HEK293 (cell line): ENCODE measurements around the gene NNMT.

Experiments
- CTCF ChIA-PET: fragments of 350-600 bp; formaldehyde crosslinking; extraction: SDS; loops from one replicate; lab custom pipeline; 2021; ENCODE audit warnings: antibody characterized with exemption; lab: Yijun Ruan, JAX
- POLR2A ChIA-PET: fragments of 300-600 bp; formaldehyde crosslinking; extraction: SDS; loops from one replicate; lab custom pipeline; 2020; ENCODE audit warnings: antibody characterized with exemption, inconsistent platforms; lab: Yijun Ruan, JAX
- H3K27ac ChIP-seq: fragments of 200-500 bp; sonication (Bioruptor generic); 2 replicates; pipeline ENCODE4 v1.5.1; 2014; ENCODE audit warnings: low read depth, low read length, control low read depth, inconsistent platforms; ENCODE audit errors: extremely low read depth
- H3K36me3 ChIP-seq, 2 experiments: fragments of 200-500 bp in 1 of 2; sonication (Bioruptor generic) in 1 of 2; 1 replicate in 1 of 2; 2 replicates in 1 of 2; pipeline ENCODE4 v1.5.1; 2014 to 2017; ENCODE audit warnings: inconsistent platforms in 2 of 2, low read length in 2 of 2; ENCODE audit not compliant: control insufficient read depth in 2 of 2, insufficient read depth in 1 of 2
- H3K4me1 ChIP-seq: fragments of 200-500 bp; sonication (Bioruptor generic); 2 replicates; pipeline ENCODE4 v1.5.1; 2014; ENCODE audit warnings: mild to moderate bottlenecking, low read length, inconsistent platforms; ENCODE audit not compliant: control insufficient read depth, insufficient read depth
- H3K4me3 ChIP-seq: 2 replicates; pipeline ENCODE4 v1.5.1; 2011; ENCODE audit warnings: low read depth, mild to moderate bottlenecking, control low read depth, low read length, moderate library complexity
- H3K9me3 ChIP-seq: fragments of 200-500 bp; sonication (Bioruptor generic); 2 replicates; pipeline ENCODE4 v1.5.1; 2014; ENCODE audit warnings: low read depth, low read length, inconsistent platforms; ENCODE audit not compliant: control insufficient read depth, insufficient read depth
- CTCF ChIP-seq: fragments of 450-650 bp; formaldehyde crosslinking; IDR thresholded peaks from 2 replicates; pipeline ENCODE4 v1.5.1; 2016; ENCODE audit warnings: missing biosample characterization, missing genetic modification characterization
- HIC1 ChIP-seq: fragments of 450-650 bp; formaldehyde crosslinking; IDR thresholded peaks from 2 replicates; pipeline ENCODE4 v1.5.1; 2016; ENCODE audit warnings: missing biosample characterization, missing genetic modification characterization
- PRDM4 ChIP-seq: fragments of 450-650 bp; formaldehyde crosslinking; IDR thresholded peaks from 2 replicates; pipeline ENCODE4 v1.5.1; 2017; ENCODE audit warnings: missing biosample characterization, missing genetic modification characterization
- ZBTB44 ChIP-seq: fragments of 450-650 bp; IDR thresholded peaks from 2 replicates; pipeline ENCODE4 v1.5.1; 2018; ENCODE audit warnings: missing biosample characterization, mild to moderate bottlenecking, missing genetic modification characterization
- ZBTB8A ChIP-seq: fragments of 450-650 bp; formaldehyde crosslinking; IDR thresholded peaks from 2 replicates; pipeline ENCODE4 v1.5.1; 2016; ENCODE audit warnings: missing biosample characterization, missing genetic modification characterization
- ZNF274 ChIP-seq, 2 experiments: fragments of 200-500 bp in 1 of 2; fragments of 450-650 bp in 1 of 2; sonication (Bioruptor generic) in 1 of 2; formaldehyde crosslinking in 1 of 2; IDR thresholded peaks; 2 replicates each; pipeline versions ENCODE4 v1.5.1 to v1.6.1; 2014 to 2016; ENCODE audit warnings: borderline replicate concordance in 1 of 2, inconsistent platforms in 1 of 2, low read length in 1 of 2, missing biosample characterization in 1 of 2, missing genetic modification characterization in 1 of 2
- ZNF280D ChIP-seq: fragments of 450-650 bp; formaldehyde crosslinking; IDR thresholded peaks from 2 replicates; pipeline ENCODE4 v1.5.1; 2016; ENCODE audit warnings: missing biosample characterization, missing genetic modification characterization
- ZNF362 ChIP-seq: fragments of 450-650 bp; formaldehyde crosslinking; IDR thresholded peaks from 2 replicates; pipeline ENCODE4 v1.5.1; 2016; ENCODE audit warnings: missing biosample characterization, missing genetic modification characterization
- ZNF548 ChIP-seq: fragments of 450-650 bp; formaldehyde crosslinking; IDR thresholded peaks from 2 replicates; pipeline ENCODE4 v1.5.1; 2016; ENCODE audit warnings: missing biosample characterization, missing genetic modification characterization
- ZNF629 ChIP-seq: fragments of 450-650 bp; formaldehyde crosslinking; IDR thresholded peaks from 2 replicates; pipeline ENCODE4 v1.5.1; 2017; ENCODE audit warnings: missing biosample characterization, missing genetic modification characterization
- ZNF837 ChIP-seq: fragments of 450-650 bp; formaldehyde crosslinking; IDR thresholded peaks from 2 replicates; pipeline ENCODE4 v1.5.1; 2016; ENCODE audit warnings: missing biosample characterization, missing genetic modification characterization
- ZSCAN18 ChIP-seq: fragments of 450-650 bp; formaldehyde crosslinking; IDR thresholded peaks from 2 replicates; pipeline ENCODE4 v1.5.1; 2016; ENCODE audit warnings: missing biosample characterization, missing genetic modification characterization

The NNMT gene

GRCh38 chr11:114259551-114259983, 36.6 kb upstream of the NNMT start (continued):
- no peak for TF ChIP-seq ZNF280D (tag by site-specific recombination)
- TF ChIP-seq ZNF629 (tag by site-specific recombination): no peak; the same call in 1 of the 2 replicates

GRCh38 chr11:114260077-114260476, 36.1 kb upstream of the NNMT start:
- no peaks in the 10 kb centered on the region for H3K36me3 ChIP-seq
- no peaks in the 10 kb centered on the region for H3K4me1 ChIP-seq
- no peak overlapping the region for H3K27ac ChIP-seq
- ChIA-PET POLR2A (no interaction called here), CTCF (interaction anchor here (0.6 to 11.7 kb wide), 38 partner anchors 9 to 667 kb away, joined by 3 to 392 read pairs (median 6); no protein-coding TSS in a partner anchor)
- H3K4me3 ChIP-seq: no peak overlapping the region
- no peaks in the 10 kb centered on the region for H3K9me3 ChIP-seq
- TF ChIP-seq ZNF548 (tag by site-specific recombination): no peak
- peak; percentile 58; the same call in 1 of the 2 replicates for TF ChIP-seq PRDM4 (tag by site-specific recombination)
- no peak for TF ChIP-seq ZNF837
- no peak for TF ChIP-seq ZNF274 (IDR thresholded peaks at IDR 0.05; ENCODE audit: low read length)
- no peak for TF ChIP-seq ZNF274 (tag by site-specific recombination; IDR thresholded peaks at IDR 0.05; ENCODE audit: borderline replicate concordance)
- no peak for TF ChIP-seq ZBTB8A (tag by site-specific recombination)

- TF ChIP-seq ZSCAN18 (tag by site-specific recombination) (no peak), HIC1 (tag by site-specific recombination) (no peak), ZNF362 (tag by site-specific recombination) (no peak), ZBTB44 (tag by site-specific recombination) (no peak), ZNF837 (no peak), CTCF (tag by site-specific recombination) (no peak)
- H3K9me3 ChIP-seq: no peaks in the 10 kb centered on the region
- H3K4me3 ChIP-seq: no peak overlapping the region
- no peaks in the 10 kb centered on the region for H3K36me3 ChIP-seq
- no peaks in the 10 kb centered on the region for H3K4me1 ChIP-seq
- ChIA-PET POLR2A (interaction anchor here (0.6 to 1.2 kb wide), 2 partner anchors 98 to 114 kb away, joined by 3 to 4 read pairs; no protein-coding TSS in a partner anchor), CTCF (interaction anchor here (0.6 to 11.7 kb wide), 55 partner anchors 9 to 667 kb away, joined by 3 to 392 read pairs (median 6); no protein-coding TSS in a partner anchor)
- H3K27ac ChIP-seq: no peak overlapping the region
Observed at GRCh38 chr11:114260483-114260882, 35.7 kb upstream of the NNMT start.
